H7 (cell line): ENCODE data around the gene FAM9C. TPM values are rescaled to one million over a fixed set of nuclear protein-coding genes. Genes with fewer than 3 reads are reported as not detected.
"Not testable (repeated sequence)": the region's sequence is repeated elsewhere in the genome, so short reads cannot be mapped to it uniquely, and the experiment has no call there.

ENCODE experiments used
- DNase-seq: peaks from one replicate; pipeline ENCODE4 v3.0.0; 2012
- H3K27me3 ChIP-seq: 2 replicates; pipeline ENCODE4 v1.6.0; 2011; ENCODE audit warnings: mild to moderate bottlenecking, low read length; ENCODE audit not compliant: control insufficient read depth, insufficient read depth
- H3K36me3 ChIP-seq: replicated peaks from 2 replicates; pipeline ENCODE4 v1.5.1; 2011; ENCODE audit warnings: low read length; ENCODE audit not compliant: control insufficient read depth, insufficient read depth
- H3K4me3 ChIP-seq: 2 replicates; pipeline ENCODE4 v1.5.1; 2011; ENCODE audit warnings: low read depth, mild to moderate bottlenecking, control low read depth, low read length, moderate library complexity; ENCODE audit not compliant: insufficient read depth
- total RNA-seq: library from RNA; depleted of rRNA; stranded (reverse); fragments of >200 nt; shearing (Covaris generic); gene quantifications from 2 replicates; pipeline ENCODE4 v1.2.3, GENCODE V29; 2014; rRNA removed

Gene FAM9C
- total RNA-seq = 0.07 and 0.18 TPM in 2 replicates

DNA sequence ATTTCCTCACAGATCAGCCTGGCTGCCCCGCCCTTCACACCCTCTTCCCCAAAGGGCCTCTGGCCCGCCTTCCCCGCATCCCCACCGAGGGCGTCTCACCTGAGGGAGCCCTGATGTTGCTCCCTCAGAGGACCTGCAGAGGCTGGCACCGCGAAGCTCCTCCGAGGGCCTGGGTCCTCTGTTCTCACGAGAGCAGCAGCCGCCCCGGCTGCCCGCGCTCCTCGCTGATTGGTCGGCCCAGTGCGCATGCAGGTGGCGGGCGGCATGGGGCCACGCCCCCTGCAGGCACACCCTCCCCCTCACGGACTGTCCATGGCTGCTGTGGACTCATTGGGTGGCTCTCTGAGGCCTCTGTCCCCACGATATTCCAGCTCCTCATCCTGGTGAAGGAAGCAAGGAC, at the start of gene FAM9C:
Gene FAM9C (minus strand): TSS at position 180 of the 400 bp plus-strand sequence. CDS start 831 bp downstream, outside the sequence.
- no peak within 1 kb of the TSS for H3K4me3 ChIP-seq
- DNase-seq = no peak

DNA sequence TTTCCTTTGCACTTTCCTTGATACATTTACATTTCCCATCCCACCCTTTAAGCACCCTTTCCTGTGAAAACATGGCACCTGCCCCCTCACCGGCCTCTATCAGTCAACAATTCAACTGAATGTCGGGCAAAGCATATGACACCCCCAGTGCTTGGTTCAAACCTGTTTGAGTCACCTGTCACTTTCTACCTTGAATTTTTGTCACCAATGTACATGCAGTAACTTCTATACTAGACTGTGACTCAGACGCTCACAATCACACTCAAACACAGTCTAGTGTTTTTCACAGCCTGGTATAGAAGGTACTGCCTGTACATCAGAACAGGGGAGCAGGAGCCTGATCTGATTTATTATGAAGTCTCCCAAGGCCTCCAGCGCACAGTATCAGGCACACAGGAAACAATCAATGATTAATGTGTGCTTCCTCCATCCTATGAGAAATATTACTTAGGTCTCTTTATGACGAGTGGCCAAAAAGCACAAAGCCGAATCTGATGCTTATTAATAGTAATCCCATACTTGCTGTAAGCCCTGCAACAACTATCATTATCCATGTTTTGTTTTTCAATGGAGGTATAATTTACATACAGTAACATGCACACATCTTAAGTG, 49.2 kb upstream of the FAM9C start:
- Histone ChIP-seq H3K27me3 (no peaks in the 10 kb centered on the region), H3K36me3 (no peaks in the 10 kb centered on the region), H3K4me3 (no peak overlapping the region)
- no peak for DNase-seq

More for the DNA sequence above, at the start of gene FAM9C:
- H3K36me3 ChIP-seq = no peaks in the 10 kb centered on the region
- H3K27me3 ChIP-seq = no peaks in the 10 kb centered on the region

DNA sequence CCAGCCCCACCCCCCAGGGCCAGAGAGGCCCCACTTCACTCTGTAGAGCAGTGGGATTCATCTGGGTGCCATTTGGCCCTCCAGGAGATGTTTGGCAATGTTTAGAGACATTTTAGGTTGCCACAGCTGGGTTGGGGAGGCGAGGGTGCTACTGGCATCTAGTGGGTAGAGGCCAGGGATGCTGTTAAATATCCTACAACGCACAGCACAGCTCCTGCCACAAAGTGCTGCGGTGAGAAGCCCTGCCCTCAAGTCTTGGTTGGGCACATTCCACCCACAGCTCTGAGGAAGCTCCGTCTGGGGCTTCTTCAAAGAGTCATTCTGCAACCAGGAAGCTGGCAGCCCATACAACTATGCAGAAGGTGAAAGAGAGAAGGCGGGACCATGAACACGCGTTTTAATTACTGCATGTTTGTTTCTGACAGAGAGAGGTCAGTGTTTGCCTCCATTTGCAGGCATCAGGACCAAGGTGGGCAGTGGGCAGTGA, 48.1 kb upstream of the FAM9C start:
- no peaks in the 10 kb centered on the region for H3K36me3 ChIP-seq
- no peaks in the 10 kb centered on the region for H3K27me3 ChIP-seq
- no peak for DNase-seq
- no peak overlapping the region for H3K4me3 ChIP-seq

DNA sequence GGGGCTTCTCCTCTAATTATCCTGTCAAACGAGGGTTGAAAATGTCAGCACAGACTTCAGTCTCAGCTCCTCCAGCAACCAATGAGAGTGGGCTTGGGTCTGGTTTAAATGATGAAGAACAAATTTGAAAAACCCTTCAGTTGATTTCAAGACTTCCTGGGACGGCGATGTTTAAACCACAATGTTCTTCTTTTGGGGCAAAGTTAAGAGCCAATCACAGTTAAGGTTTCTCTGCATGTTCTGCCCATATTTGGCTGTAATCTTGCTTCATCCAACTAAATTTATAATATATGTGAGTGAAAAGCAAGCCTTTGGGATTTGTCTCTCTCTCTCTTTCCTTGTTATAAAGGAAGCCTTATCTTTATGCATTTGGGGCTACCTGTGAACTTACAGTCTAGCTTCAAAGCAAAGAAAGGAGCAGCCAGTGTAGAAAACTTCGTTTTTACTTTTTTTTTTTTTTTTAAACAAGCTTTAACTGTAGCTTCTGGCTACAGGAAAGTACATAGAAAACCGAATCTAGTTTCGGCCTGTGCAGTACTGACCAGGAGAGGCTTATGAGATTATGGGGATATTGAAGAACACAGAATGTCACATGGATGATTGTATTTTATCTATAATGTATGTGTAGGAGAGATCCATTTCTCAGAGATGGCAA, 46.8 kb upstream of the FAM9C start:
- Histone ChIP-seq H3K36me3 (no peaks in the 10 kb centered on the region), H3K4me3 (no peak overlapping the region), H3K27me3 (no peaks in the 10 kb centered on the region)
- DNase-seq = no peak

DNA sequence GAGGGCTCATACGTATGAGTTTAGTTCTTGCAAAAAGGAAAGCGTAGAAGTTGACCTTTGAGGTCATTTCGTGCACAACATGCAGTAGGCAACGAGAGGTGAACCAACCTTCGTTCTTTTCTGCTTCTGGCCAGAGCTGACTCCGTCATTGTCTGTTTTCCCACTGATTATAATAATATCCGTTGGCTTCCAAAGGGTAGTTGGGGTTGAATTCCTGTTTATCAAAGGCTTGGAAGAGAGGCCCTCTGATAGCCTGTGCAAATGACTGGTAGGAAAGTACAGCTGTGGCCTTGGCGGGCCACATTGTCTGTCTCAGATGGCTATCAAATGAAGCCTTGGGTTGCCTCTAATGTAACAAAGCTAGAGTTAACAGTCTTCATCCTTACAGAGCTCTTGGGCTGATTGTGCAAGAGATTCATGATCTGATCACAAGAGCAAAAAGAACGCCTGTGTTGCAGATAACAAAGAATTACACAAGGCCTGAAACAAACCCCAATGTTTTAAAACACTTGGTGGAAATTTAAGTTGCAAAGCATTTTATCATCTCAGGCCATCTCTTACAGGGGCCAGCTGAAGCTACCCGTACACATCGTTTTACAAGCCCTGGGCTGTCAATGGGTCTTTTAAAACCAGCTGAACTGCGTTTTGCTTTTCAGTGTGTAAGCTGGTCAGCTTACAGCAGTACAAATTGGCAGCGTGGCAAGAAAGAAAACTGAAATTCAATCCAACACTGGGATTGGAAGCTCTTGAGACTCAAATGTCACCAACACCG, 46.1 kb upstream of the FAM9C start:
- H3K4me3 ChIP-seq = no peak overlapping the region
- no peaks in the 10 kb centered on the region for H3K36me3 ChIP-seq
- DNase-seq = no peak
- H3K27me3 ChIP-seq = no peaks in the 10 kb centered on the region

DNA sequence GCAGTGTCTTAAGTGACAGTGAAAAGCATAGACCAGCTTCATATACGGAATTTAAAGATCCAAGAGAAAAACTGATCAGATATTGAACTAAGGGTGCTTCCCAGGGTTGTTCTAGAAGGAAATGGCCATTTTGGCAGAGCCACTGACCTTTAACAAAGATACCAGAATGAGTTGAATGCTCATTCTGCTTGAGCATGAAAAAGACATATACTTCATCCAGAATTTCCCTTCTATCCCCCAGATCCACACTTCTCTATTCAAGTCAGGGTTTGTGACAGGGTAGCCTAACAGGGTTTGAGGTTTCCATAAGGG, 45.6 kb upstream of the FAM9C start:
- H3K36me3 ChIP-seq = no peaks in the 10 kb centered on the region
- H3K4me3 ChIP-seq = no peak overlapping the region
- H3K27me3 ChIP-seq = no peaks in the 10 kb centered on the region
- no peak for DNase-seq

DNA sequence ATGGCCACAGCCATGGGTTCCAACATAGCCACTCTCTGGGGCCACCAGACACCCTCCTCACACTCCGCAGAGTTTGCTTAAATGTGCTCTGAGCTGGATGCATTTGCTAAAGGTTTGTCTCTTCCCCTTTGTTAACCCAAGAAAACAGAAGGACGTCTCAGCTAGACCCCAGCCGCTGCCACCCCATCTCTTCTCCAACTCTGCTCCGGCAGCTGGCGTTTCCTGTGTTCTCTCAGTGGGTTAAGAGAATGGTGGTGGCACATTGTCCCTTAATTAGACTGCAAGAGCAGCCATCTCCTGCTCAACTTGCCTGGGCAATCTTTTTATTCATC, 43.7 kb upstream of the FAM9C start:
- Histone ChIP-seq H3K36me3 (no peaks in the 10 kb centered on the region), H3K27me3 (no peaks in the 10 kb centered on the region), H3K4me3 (no peak overlapping the region)
- DNase-seq = no peak

DNA sequence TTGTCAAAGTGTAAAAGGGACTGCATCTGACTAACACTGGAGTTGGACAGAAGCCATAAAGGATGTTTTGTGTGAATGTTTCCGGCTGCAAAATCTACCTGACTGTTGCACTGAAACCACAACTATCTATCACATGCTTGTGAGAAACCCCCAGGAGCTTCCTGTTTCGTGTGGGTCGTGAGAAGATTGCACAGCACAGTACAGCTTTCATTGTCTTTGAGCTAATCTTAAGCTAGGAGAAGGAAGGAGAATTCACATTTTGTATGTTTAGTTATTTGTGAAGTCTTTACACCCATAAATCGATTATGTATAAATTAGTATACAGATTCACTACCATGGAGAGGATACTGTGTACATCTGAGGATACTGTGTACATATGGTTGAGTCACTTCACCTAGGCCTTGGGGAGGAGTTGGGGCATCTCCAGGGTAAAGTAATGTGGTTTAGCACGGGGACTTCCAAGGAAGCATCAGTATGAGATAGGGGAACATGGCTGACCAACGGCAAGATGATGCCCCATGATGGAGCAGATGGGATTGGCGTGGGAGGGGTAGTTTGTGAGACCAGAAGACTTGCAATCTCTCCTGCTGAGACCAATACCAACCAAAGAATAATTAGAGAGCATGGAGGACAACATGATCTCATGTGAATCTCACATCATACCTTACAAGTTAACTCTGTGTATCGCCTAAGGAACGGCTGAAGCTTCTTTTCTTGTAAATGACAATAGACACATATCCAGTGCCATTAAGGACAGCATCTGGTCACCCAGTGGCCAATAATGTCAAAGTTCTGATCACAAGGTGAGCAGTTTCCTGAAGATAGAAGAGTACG, 43.1 kb upstream of the FAM9C start:
- no peaks in the 10 kb centered on the region for H3K36me3 ChIP-seq
- no peak overlapping the region for H3K4me3 ChIP-seq
- no peak for DNase-seq
- no peaks in the 10 kb centered on the region for H3K27me3 ChIP-seq

DNA sequence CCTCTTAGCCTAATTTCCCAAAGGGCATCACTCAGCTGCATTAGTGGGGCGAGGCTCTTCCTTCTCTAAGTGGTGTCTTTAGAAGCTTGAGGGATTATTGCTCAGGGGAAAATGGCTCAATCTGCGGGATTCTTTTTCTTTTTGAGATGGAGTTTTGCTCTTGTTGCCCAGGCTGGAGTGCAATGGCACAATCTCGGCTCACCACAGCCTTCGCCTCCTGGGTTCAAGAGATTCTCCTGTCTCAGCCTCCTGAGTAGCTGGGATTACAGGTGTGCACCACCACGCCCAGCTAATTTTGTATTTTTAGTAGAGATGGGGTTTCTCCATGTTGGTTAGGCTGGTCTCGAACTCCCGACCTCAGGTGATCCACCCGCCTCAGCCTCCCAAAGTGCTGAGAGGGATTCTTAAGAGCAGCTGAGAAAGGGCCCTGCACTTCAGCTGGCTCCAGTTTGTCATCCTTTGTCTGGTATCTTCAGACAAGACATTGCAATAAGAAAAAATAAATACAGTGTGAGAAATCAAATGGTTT, 42.4 kb upstream of the FAM9C start:
- not testable (repeated sequence) for H3K36me3 ChIP-seq, H3K4me3 ChIP-seq, DNase-seq, H3K27me3 ChIP-seq

DNA sequence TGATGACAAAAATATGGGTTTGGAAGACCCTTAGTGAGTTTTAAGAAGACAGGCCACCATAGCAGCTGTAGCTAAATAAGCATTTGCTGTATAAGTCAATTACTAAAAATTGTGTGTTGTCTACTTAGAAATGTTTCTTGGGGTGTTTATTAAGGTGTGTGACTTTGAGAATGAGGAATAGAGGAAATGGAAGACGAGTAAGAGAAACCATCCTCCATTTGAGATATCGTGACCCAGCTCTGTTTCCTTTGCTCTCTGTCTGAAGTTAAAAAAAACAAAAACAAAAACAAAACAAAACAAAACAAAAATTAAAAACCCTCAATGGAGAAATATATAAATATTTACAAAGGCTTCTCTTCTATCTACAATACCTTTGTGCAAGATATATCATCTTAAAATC, 41.7 kb upstream of the FAM9C start:
- Histone ChIP-seq H3K36me3 (no peaks in the 10 kb centered on the region), H3K4me3 (no peak overlapping the region), H3K27me3 (no peaks in the 10 kb centered on the region)
- no peak for DNase-seq

DNA sequence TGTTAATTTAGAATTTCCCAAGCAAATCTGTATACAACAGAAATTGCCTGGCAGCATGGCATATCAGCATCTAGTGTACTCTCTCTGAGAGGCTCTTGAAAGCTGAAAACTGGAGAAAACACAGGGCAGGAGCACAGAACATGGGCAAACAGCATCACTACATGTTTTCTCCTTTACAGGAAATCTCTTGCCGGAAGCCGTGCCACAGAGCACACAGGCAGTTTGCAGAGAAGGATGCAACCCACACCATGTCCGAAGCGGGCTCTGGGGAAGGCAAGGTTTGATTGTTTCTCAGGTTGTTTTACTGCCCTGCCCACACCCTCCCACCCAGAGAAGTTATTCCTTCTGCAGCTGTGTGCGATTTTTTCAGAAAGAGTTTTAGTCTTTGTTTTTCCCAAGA, 41.1 kb upstream of the FAM9C start:
- H3K4me3 ChIP-seq = no peak overlapping the region
- DNase-seq = no peak
- no peaks in the 10 kb centered on the region for H3K27me3 ChIP-seq
- no peaks in the 10 kb centered on the region for H3K36me3 ChIP-seq

DNA sequence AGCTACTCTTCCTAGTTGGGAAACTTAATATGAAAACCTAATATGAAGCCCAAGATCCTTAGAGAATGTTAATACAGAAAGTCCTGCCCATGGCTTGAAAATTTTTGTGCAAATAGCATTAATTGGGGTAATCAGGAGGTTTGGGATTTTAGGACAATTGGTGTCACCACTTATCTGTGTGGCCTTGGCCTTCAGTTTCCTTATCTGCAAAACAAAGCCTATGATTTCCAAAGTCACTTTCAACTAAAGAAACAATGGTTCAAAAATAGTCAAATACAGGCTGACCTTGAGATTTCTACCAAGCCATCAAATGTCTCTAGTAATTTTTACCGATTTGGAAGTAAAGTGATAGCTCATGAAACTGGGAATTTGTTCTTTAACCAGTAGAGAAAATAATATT, 40.2 kb upstream of the FAM9C start:
- Histone ChIP-seq H3K27me3 (no peaks in the 10 kb centered on the region), H3K4me3 (no peak overlapping the region), H3K36me3 (no peaks in the 10 kb centered on the region)
- no peak for DNase-seq

DNA sequence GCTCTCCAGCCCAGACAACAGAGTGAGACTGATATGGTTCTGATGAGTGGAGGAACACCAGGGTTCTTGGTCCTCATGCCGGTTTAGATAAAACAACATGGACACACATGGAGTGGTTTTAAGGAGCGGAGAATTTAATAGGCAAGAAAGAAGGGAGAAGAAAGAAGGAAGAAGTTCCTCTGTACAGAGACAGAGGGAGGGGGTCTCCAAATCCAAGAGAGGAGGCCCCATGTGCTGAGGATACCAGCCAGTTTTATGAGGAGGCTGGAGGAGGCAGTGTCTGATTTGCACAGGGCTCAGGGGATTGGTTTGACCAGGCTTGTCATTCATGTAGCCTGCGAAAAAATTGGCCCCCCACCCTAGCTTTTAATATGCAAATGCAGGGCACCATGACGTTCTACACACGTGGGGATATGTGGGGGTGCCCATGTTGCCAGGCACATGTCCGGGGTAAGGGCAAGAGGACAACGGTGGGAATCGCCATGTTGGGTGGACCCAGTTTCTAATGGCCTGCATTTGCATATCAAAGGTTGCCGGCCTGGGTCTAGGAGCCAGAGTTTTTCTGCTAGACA, 39.4 kb upstream of the FAM9C start:
- not testable (repeated sequence) for H3K4me3 ChIP-seq, H3K36me3 ChIP-seq, H3K27me3 ChIP-seq, DNase-seq
